Measurements from ENCODE around the gene DDX46.

DNA sequence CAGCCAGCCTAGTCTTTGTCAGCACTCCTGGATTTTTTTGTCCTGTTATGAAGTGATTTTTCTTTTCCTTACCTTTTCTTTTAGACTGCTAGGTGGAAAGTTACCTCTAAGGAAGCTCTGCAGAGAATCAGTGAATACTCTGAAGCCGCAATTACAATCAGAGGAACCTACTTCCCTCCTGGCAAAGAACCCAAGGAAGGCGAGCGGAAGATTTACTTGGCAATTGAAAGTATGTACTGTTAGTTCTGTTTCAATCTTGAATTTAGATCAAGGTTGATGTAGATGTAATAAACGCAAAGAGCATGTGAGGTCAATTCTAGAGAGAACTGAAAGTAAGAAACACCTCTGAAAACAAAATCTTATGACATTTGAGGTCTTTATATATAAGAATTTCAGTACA, 60.2 kb downstream of the DDX46 start:
- TF ChIP-seq, protein P1, sequence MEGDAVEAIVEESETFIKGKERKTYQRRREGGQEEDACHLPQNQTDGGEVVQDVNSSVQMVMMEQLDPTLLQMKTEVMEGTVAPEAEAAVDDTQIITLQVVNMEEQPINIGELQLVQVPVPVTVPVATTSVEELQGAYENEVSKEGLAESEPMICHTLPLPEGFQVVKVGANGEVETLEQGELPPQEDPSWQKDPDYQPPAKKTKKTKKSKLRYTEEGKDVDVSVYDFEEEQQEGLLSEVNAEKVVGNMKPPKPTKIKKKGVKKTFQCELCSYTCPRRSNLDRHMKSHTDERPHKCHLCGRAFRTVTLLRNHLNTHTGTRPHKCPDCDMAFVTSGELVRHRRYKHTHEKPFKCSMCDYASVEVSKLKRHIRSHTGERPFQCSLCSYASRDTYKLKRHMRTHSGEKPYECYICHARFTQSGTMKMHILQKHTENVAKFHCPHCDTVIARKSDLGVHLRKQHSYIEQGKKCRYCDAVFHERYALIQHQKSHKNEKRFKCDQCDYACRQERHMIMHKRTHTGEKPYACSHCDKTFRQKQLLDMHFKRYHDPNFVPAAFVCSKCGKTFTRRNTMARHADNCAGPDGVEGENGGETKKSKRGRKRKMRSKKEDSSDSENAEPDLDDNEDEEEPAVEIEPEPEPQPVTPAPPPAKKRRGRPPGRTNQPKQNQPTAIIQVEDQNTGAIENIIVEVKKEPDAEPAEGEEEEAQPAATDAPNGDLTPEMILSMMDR (IDR thresholded peaks at IDR 0.05) = no peak
- no peak for TF ChIP-seq POLR2AphosphoS5 (IDR thresholded peaks at IDR 0.05)
- no peak for TF ChIP-seq POLR2A (IDR thresholded peaks at IDR 0.05)
